BLaER1 treated with 17β-estradiol and CSF1 and Interleukin-3, amounts not matched to agents 10 nM and 100 nM (cell line): ENCODE results near the gene BCAN.
A peak's percentile ranks its signal among the peaks of the same experiment; 100 is the strongest.

Experiments
- H3K27ac ChIP-seq, 11 experiments: shearing (Covaris generic); formaldehyde crosslinking; 2 replicates each; pipeline ENCODE4 v1.8.1; 2022
- H3K27me3 ChIP-seq, 11 experiments: shearing (Covaris generic); formaldehyde crosslinking; 2 replicates each; pipeline ENCODE4 v1.8.1; 2022
- H3K36me3 ChIP-seq, 11 experiments: shearing (Covaris generic); formaldehyde crosslinking; 2 replicates each; pipeline ENCODE4 v1.8.1; 2022
- H3K4me1 ChIP-seq, 10 experiments: shearing (Covaris generic); formaldehyde crosslinking; 2 replicates each; pipeline ENCODE4 v1.8.1; 2022
- H3K4me2 ChIP-seq, 11 experiments: shearing (Covaris generic); formaldehyde crosslinking; 2 replicates each; pipeline ENCODE4 v1.8.1; 2022
- H3K4me3 ChIP-seq, 10 experiments: shearing (Covaris generic); formaldehyde crosslinking; 2 replicates each; pipeline ENCODE4 v1.8.1; 2022
- H3K9ac ChIP-seq, 11 experiments: shearing (Covaris generic); formaldehyde crosslinking; 2 replicates each; pipeline ENCODE4 v1.8.1; 2022
- H3K9me3 ChIP-seq, 11 experiments: shearing (Covaris generic); formaldehyde crosslinking; replicated peaks in 1 of 11; 2 replicates each; pipeline ENCODE4 v1.8.1; 2022
- H4K20me1 ChIP-seq, 11 experiments: shearing (Covaris generic); formaldehyde crosslinking; 2 replicates each; pipeline ENCODE4 v1.8.1; 2022
- Cebpa-rat ChIP-seq, 11 experiments: shearing (Covaris generic); IDR thresholded peaks; 2 replicates each; pipeline ENCODE4 v1.8.1; 2022

BCAN gene

GRCh38 chr1:156670359-156670758, 28.4 kb downstream of the BCAN start:
- H3K4me1 ChIP-seq = peaks cover 23 to 72% (median 60%) of the 10 kb centered on the region in 10 experiments
- H3K9me3 ChIP-seq = no peaks in the 10 kb centered on the region
- TF ChIP-seq Cebpa-rat (IDR thresholded peaks at IDR 0.05) = no peak
- H4K20me1 ChIP-seq = peaks cover 0 to 4% (median 0%) of the 10 kb centered on the region in 11 experiments; a peak in 1 of 22 replicates
- peak overlapping the region in 10 of 11 experiments; percentile 26 to 88 (median 74); a peak in 18 of 22 replicates for H3K4me2 ChIP-seq
- H3K27ac ChIP-seq = no peak overlapping the region
- H3K4me3 ChIP-seq = no peak overlapping the region
- H3K36me3 ChIP-seq = no peaks in the 10 kb centered on the region
- H3K9ac ChIP-seq = peak overlapping the region in 4 of 11 experiments; percentile 24 to 37 (median 32); a peak in 3 of 22 replicates
- peaks cover 0 to 26% (median 11%) of the 10 kb centered on the region in 11 experiments; a peak in 18 of 22 replicates for H3K27me3 ChIP-seq

- Histone ChIP-seq H3K9ac (0 out of 22 replicates have a peak overlapping the region, but pooled peaks of 2 of the 11 experiments have one; percentile 24 to 33), H3K27me3 (peaks cover 2 to 30% (median 15%) of the 10 kb centered on the region in 11 experiments), H3K36me3 (no peaks in the 10 kb centered on the region), H3K27ac (no peak overlapping the region), H3K4me2 (peak overlapping the region in 9 of 11 experiments; percentile 61 to 88 (median 74); a peak in 17 of 22 replicates), H3K4me3 (no peak overlapping the region), H3K4me1 (peaks cover 21 to 72% (median 60%) of the 10 kb centered on the region in 10 experiments), H3K9me3 (no peaks in the 10 kb centered on the region), H4K20me1 (peaks cover 0 to 5% (median 0%) of the 10 kb centered on the region in 11 experiments; a peak in 2 of 22 replicates)
- no peak for TF ChIP-seq Cebpa-rat (IDR thresholded peaks at IDR 0.05)
Observed at GRCh38 chr1:156670791-156671190, 28.9 kb downstream of the BCAN start.

- Histone ChIP-seq H3K4me2 (no peak overlapping the region), H3K9me3 (no peaks in the 10 kb centered on the region), H3K9ac (no peak overlapping the region), H3K27me3 (peaks cover 12 to 41% (median 25%) of the 10 kb centered on the region in 11 experiments), H3K4me3 (no peak overlapping the region), H3K27ac (no peak overlapping the region), H3K36me3 (no peaks in the 10 kb centered on the region), H3K4me1 (peaks cover 15 to 72% (median 60%) of the 10 kb centered on the region in 10 experiments; a peak in 19 of 20 replicates), H4K20me1 (peaks cover 0 to 14% (median 0%) of the 10 kb centered on the region in 11 experiments; a peak in 2 of 22 replicates)
- no peak for TF ChIP-seq Cebpa-rat (IDR thresholded peaks at IDR 0.05)
Observed at GRCh38 chr1:156671804-156672203, 29.9 kb downstream of the BCAN start.

GRCh38 chr1:156673387-156674121, 31.6 kb downstream of the BCAN start:
- H3K4me3 ChIP-seq = no peak overlapping the region
- H3K9me3 ChIP-seq = no peaks in the 10 kb centered on the region
- peaks cover 30 to 58% (median 43%) of the 10 kb centered on the region in 11 experiments for H3K27me3 ChIP-seq
- no peak overlapping the region; a peak in 1 of 22 replicates for H3K9ac ChIP-seq
- H3K4me1 ChIP-seq = peaks cover 13 to 73% (median 61%) of the 10 kb centered on the region in 10 experiments
- H3K36me3 ChIP-seq = no peaks in the 10 kb centered on the region
- H3K4me2 ChIP-seq = no peak overlapping the region; a peak in 1 of 22 replicates
- H3K27ac ChIP-seq = no peak overlapping the region
- TF ChIP-seq Cebpa-rat (IDR thresholded peaks at IDR 0.05) = no peak
- peaks cover 0 to 14% (median 0%) of the 10 kb centered on the region in 11 experiments; a peak in 2 of 22 replicates for H4K20me1 ChIP-seq

GRCh38 chr1:156675210-156676113, 33.5 kb downstream of the BCAN start:
- no peaks in the 10 kb centered on the region for H3K9me3 ChIP-seq
- H3K9ac ChIP-seq = peak overlapping the region in 4 of 11 experiments; percentile 13 to 33 (median 22); a peak in 6 of 22 replicates
- H4K20me1 ChIP-seq = peaks cover 0 to 14% (median 0%) of the 10 kb centered on the region in 11 experiments; a peak in 3 of 22 replicates
- peaks cover 49 to 77% (median 62%) of the 10 kb centered on the region in 11 experiments for H3K27me3 ChIP-seq
- H3K27ac ChIP-seq = no peak overlapping the region
- H3K4me1 ChIP-seq = peaks cover 13 to 61% (median 44%) of the 10 kb centered on the region in 10 experiments
- TF ChIP-seq Cebpa-rat (IDR thresholded peaks at IDR 0.05) = no peak
- no peak overlapping the region for H3K4me3 ChIP-seq
- peak overlapping the region in 10 of 11 experiments; percentile 36 to 73 (median 58); a peak in 17 of 22 replicates for H3K4me2 ChIP-seq
- no peaks in the 10 kb centered on the region for H3K36me3 ChIP-seq

- Histone ChIP-seq H3K4me1 (peaks cover 13 to 56% (median 41%) of the 10 kb centered on the region in 10 experiments), H3K36me3 (no peaks in the 10 kb centered on the region), H3K9me3 (no peaks in the 10 kb centered on the region), H3K27me3 (peaks cover 56 to 80% (median 69%) of the 10 kb centered on the region in 11 experiments), H3K4me3 (no peak overlapping the region), H3K27ac (no peak overlapping the region), H3K9ac (peak overlapping the region in 4 of 11 experiments; percentile 13 to 33 (median 22); a peak in 4 of 22 replicates), H3K4me2 (peak overlapping the region in 10 of 11 experiments; percentile 36 to 73 (median 58); a peak in 19 of 22 replicates), H4K20me1 (peaks cover 0 to 14% (median 0%) of the 10 kb centered on the region in 11 experiments; a peak in 3 of 22 replicates)
- no peak for TF ChIP-seq Cebpa-rat (IDR thresholded peaks at IDR 0.05)
Observed at GRCh38 chr1:156676114-156676819, 34.4 kb downstream of the BCAN start.

- Histone ChIP-seq H3K4me1 (peaks cover 14 to 63% (median 47%) of the 10 kb centered on the region in 10 experiments), H3K36me3 (no peaks in the 10 kb centered on the region), H3K4me3 (peak within 1 kb of the TSS in 3 of 10 experiments; percentile 2 to 48 (median 20); a peak in 4 of 20 replicates), H3K27ac (no peak within 1 kb of the TSS), H3K27me3 (peaks cover 56 to 78% (median 72%) of the 10 kb centered on the region in 11 experiments), H3K9ac (no peak within 1 kb of the TSS; a peak in 1 of 22 replicates), H3K9me3 (no peaks in the 10 kb centered on the region), H3K4me2 (peak within 1 kb of the TSS; percentile 36 to 80 (median 61)), H4K20me1 (peaks cover 0 to 14% (median 0%) of the 10 kb centered on the region in 11 experiments; a peak in 4 of 22 replicates)
- no peak for TF ChIP-seq Cebpa-rat (IDR thresholded peaks at IDR 0.05)
Observed at GRCh38 chr1:156676820-156677615, 35.1 kb downstream of the BCAN start, which contains the start of gene NES. Gene NES (minus strand): TSS chr1:156677407. CDS start chr1:156677264, 143 bp downstream.
